HepG2 (cell line): Measurements from ENCODE around the gene RASSF7. TPM values are rescaled to one million over a fixed set of nuclear protein-coding genes. Genes with fewer than 3 reads are reported as not detected.

Experiments used
- HES4 ChIP-seq: sonication (generic); formaldehyde crosslinking; IDR thresholded peaks from 2 replicates; pipeline ENCODE4 v1.9.0; 2021; ENCODE audit warnings: mild to moderate bottlenecking, missing genetic modification reagents, borderline replicate concordance
- ZNF207 ChIP-seq: fragments of 450-650 bp; IDR thresholded peaks from 2 replicates; pipeline ENCODE4 v1.6.1; 2016; ENCODE audit warnings: antibody characterized with exemption, borderline replicate concordance
- polyA plus RNA-seq, 8 experiments: library from polyadenylated mRNA; depleted of rRNA in 3 of 8; stranded (reverse) in 7 of 8; unstranded in 1 of 8; fragments of >200 nt; fragmentation: Illumina TruSeq in 4 of 8; extraction: Trizol in 4 of 8; gene quantifications; 2 replicates each; pipeline versions ENCODE4 v1.2.1 to v1.2.3, GENCODE V29; 2011 to 2016; ENCODE audit warnings: low read depth in 4 of 8, missing spikeins in 1 of 8, mixed read lengths in 1 of 8; ENCODE audit not compliant: insufficient read depth in 1 of 8
- total RNA-seq, 5 experiments: library from RNA; depleted of rRNA; stranded (reverse); fragments of >200 nt; fragmentation: Illumina TruSeq; extraction: Trizol; gene quantifications; 2 replicates each; pipeline ENCODE4 v1.2.3, GENCODE V29; 2016; ENCODE audit warnings: low read depth in 1 of 5
- TF ChIP-seq, protein P1 (sequence below): sonication (generic); formaldehyde crosslinking; conservative IDR thresholded peaks from 2 replicates; pipeline ENCODE4 v1.8.0; 2022; ENCODE audit warnings: missing genetic modification reagents
- TF ChIP-seq, protein P2 (sequence below): sonication (generic); formaldehyde crosslinking; IDR thresholded peaks from 2 replicates; pipeline ENCODE4; 2020; ENCODE audit warnings: missing genetic modification reagents, mild to moderate bottlenecking, borderline replicate concordance
- TF ChIP-seq, protein P3 (sequence below), 2 experiments: sonication (generic) in 1 of 2; formaldehyde crosslinking in 1 of 2; IDR thresholded peaks; 2 replicates each; pipeline versions ENCODE4 v1.4.0 to v1.6.1; 2018 to 2020; ENCODE audit warnings: missing genetic modification reagents in 2 of 2, borderline replicate concordance in 1 of 2, low read depth in 1 of 2, mild to moderate bottlenecking in 1 of 2, missing biosample characterization in 1 of 2
- TF ChIP-seq, protein P4 (sequence below), 2 experiments: sonication (generic) in 1 of 2; formaldehyde crosslinking in 1 of 2; IDR thresholded peaks; 2 replicates each; pipeline versions ENCODE4 v1.4.0 to v1.6.1; 2016 to 2020; ENCODE audit warnings: borderline replicate concordance in 1 of 2, low read depth in 1 of 2, mild to moderate bottlenecking in 1 of 2, missing genetic modification reagents in 1 of 2
- TF ChIP-seq, protein P5 (sequence below): sonication (generic); formaldehyde crosslinking; IDR thresholded peaks from 2 replicates; pipeline ENCODE4 v1.4.0; 2020; ENCODE audit warnings: mild to moderate bottlenecking, missing genetic modification reagents, borderline replicate concordance

The RASSF7 gene
- total and polyA plus RNA-seq, 2 of the 13 experiments (the other 11 are each of a cell fraction or from before 2014, with no cell fraction given) = 20.2 to 28.6 TPM

DNA sequence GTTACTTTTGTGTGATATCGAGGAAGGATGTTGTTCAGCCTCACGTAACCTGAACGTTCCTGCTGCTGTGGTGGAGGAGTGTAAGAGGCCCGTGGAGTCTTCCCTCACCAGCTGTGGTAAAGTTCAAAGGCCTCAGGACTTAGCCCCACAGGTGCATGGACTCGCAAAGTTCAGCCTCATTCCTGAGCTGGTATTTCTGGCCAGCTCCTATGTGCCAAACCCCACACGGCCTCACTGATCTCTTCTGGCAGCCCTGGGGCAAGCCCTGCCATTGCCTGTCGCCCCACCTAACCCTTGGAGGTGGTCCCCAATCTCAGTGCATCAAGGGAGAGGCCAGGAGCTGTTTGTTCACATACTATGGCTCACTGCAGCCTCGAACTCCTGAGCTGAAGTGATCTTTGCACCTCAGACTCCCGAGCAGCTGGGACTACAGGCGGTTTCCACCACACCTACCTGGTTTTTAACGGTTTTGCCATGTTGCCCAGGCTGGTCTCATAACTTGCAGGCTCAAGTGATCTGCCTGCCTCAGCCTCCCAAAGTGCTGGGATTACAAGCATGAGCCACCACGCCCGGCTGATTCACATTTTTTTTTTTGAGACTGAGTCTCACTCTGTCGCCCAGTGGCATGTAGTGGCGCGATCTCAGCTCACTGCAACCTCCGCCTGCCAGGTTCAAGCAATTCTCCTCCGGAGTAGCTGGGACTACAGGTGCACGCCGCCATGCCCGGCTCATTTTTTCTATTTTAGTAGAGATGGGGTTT lies 17.7 kb downstream of the RASSF7 start (continued):
- TF ChIP-seq, protein P1, sequence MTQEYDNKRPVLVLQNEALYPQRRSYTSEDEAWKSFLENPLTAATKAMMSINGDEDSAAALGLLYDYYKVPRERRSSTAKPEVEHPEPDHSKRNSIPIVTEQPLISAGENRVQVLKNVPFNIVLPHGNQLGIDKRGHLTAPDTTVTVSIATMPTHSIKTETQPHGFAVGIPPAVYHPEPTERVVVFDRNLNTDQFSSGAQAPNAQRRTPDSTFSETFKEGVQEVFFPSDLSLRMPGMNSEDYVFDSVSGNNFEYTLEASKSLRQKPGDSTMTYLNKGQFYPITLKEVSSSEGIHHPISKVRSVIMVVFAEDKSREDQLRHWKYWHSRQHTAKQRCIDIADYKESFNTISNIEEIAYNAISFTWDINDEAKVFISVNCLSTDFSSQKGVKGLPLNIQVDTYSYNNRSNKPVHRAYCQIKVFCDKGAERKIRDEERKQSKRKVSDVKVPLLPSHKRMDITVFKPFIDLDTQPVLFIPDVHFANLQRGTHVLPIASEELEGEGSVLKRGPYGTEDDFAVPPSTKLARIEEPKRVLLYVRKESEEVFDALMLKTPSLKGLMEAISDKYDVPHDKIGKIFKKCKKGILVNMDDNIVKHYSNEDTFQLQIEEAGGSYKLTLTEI (CRISPR knock-in tag) = no peak
- TF ChIP-seq, protein P2, sequence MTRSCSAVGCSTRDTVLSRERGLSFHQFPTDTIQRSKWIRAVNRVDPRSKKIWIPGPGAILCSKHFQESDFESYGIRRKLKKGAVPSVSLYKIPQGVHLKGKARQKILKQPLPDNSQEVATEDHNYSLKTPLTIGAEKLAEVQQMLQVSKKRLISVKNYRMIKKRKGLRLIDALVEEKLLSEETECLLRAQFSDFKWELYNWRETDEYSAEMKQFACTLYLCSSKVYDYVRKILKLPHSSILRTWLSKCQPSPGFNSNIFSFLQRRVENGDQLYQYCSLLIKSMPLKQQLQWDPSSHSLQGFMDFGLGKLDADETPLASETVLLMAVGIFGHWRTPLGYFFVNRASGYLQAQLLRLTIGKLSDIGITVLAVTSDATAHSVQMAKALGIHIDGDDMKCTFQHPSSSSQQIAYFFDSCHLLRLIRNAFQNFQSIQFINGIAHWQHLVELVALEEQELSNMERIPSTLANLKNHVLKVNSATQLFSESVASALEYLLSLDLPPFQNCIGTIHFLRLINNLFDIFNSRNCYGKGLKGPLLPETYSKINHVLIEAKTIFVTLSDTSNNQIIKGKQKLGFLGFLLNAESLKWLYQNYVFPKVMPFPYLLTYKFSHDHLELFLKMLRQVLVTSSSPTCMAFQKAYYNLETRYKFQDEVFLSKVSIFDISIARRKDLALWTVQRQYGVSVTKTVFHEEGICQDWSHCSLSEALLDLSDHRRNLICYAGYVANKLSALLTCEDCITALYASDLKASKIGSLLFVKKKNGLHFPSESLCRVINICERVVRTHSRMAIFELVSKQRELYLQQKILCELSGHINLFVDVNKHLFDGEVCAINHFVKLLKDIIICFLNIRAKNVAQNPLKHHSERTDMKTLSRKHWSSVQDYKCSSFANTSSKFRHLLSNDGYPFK (CRISPR knock-in tag) = no peak
- TF ChIP-seq, protein P3, sequence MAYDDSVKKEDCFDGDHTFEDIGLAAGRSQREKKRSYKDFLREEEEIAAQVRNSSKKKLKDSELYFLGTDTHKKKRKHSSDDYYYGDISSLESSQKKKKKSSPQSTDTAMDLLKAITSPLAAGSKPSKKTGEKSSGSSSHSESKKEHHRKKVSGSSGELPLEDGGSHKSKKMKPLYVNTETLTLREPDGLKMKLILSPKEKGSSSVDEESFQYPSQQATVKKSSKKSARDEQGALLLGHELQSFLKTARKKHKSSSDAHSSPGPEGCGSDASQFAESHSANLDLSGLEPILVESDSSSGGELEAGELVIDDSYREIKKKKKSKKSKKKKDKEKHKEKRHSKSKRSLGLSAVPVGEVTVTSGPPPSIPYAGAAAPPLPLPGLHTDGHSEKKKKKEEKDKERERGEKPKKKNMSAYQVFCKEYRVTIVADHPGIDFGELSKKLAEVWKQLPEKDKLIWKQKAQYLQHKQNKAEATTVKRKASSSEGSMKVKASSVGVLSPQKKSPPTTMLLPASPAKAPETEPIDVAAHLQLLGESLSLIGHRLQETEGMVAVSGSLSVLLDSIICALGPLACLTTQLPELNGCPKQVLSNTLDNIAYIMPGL (CRISPR knock-in tag; IDR thresholded peaks at IDR 0.05; ENCODE audit: borderline replicate concordance in 1 of 2, low read depth in 1 of 2) = no peak
- TF ChIP-seq ZNF207 = no peak
- TF ChIP-seq, protein P4, sequence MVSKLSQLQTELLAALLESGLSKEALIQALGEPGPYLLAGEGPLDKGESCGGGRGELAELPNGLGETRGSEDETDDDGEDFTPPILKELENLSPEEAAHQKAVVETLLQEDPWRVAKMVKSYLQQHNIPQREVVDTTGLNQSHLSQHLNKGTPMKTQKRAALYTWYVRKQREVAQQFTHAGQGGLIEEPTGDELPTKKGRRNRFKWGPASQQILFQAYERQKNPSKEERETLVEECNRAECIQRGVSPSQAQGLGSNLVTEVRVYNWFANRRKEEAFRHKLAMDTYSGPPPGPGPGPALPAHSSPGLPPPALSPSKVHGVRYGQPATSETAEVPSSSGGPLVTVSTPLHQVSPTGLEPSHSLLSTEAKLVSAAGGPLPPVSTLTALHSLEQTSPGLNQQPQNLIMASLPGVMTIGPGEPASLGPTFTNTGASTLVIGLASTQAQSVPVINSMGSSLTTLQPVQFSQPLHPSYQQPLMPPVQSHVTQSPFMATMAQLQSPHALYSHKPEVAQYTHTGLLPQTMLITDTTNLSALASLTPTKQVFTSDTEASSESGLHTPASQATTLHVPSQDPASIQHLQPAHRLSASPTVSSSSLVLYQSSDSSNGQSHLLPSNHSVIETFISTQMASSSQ (IDR thresholded peaks at IDR 0.05; ENCODE audit: low read depth) = no peak
- TF ChIP-seq, protein P4 (CRISPR knock-in tag; IDR thresholded peaks at IDR 0.05; ENCODE audit: borderline replicate concordance) = 0 out of 2 replicates have a peak, but pooled peaks have one; percentile 15
- TF ChIP-seq HES4 = no peak
- TF ChIP-seq, protein P5, sequence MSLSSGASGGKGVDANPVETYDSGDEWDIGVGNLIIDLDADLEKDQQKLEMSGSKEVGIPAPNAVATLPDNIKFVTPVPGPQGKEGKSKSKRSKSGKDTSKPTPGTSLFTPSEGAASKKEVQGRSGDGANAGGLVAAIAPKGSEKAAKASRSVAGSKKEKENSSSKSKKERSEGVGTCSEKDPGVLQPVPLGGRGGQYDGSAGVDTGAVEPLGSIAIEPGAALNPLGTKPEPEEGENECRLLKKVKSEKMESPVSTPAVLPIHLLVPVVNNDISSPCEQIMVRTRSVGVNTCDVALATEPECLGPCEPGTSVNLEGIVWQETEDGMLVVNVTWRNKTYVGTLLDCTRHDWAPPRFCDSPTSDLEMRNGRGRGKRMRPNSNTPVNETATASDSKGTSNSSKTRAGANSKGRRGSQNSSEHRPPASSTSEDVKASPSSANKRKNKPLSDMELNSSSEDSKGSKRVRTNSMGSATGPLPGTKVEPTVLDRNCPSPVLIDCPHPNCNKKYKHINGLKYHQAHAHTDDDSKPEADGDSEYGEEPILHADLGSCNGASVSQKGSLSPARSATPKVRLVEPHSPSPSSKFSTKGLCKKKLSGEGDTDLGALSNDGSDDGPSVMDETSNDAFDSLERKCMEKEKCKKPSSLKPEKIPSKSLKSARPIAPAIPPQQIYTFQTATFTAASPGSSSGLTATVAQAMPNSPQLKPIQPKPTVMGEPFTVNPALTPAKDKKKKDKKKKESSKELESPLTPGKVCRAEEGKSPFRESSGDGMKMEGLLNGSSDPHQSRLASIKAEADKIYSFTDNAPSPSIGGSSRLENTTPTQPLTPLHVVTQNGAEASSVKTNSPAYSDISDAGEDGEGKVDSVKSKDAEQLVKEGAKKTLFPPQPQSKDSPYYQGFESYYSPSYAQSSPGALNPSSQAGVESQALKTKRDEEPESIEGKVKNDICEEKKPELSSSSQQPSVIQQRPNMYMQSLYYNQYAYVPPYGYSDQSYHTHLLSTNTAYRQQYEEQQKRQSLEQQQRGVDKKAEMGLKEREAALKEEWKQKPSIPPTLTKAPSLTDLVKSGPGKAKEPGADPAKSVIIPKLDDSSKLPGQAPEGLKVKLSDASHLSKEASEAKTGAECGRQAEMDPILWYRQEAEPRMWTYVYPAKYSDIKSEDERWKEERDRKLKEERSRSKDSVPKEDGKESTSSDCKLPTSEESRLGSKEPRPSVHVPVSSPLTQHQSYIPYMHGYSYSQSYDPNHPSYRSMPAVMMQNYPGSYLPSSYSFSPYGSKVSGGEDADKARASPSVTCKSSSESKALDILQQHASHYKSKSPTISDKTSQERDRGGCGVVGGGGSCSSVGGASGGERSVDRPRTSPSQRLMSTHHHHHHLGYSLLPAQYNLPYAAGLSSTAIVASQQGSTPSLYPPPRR = no peak
